ENCODE results near the gene FSIP2.
"Not testable (repeated sequence)": the region's sequence is repeated elsewhere in the genome, so short reads cannot be mapped to it uniquely, and the experiment has no call there.

Gene FSIP2

DNA sequence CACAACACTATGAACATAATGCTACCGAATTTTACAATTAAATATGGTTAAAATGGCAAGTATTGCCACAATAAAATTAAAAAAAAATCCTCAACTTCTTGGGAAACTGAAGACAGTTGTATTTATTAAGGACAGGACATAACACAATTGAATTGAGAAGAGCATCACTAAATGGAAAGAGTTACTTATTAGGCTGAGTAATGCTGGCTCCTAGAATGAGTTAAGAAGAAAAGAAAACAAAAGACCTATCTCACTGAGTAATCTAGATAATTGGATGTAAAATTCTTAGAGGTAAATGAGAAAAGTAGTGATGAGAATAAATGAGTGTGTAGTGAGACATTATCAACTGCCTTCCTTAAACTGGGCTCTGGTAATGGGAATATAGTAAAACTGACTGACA, 121.7 kb downstream of the FSIP2 start:
- TF ChIP-seq, protein P1, sequence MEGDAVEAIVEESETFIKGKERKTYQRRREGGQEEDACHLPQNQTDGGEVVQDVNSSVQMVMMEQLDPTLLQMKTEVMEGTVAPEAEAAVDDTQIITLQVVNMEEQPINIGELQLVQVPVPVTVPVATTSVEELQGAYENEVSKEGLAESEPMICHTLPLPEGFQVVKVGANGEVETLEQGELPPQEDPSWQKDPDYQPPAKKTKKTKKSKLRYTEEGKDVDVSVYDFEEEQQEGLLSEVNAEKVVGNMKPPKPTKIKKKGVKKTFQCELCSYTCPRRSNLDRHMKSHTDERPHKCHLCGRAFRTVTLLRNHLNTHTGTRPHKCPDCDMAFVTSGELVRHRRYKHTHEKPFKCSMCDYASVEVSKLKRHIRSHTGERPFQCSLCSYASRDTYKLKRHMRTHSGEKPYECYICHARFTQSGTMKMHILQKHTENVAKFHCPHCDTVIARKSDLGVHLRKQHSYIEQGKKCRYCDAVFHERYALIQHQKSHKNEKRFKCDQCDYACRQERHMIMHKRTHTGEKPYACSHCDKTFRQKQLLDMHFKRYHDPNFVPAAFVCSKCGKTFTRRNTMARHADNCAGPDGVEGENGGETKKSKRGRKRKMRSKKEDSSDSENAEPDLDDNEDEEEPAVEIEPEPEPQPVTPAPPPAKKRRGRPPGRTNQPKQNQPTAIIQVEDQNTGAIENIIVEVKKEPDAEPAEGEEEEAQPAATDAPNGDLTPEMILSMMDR (IDR thresholded peaks at IDR 0.05; ENCODE audit: low read depth, low read length, missing control alignments): no peak

DNA sequence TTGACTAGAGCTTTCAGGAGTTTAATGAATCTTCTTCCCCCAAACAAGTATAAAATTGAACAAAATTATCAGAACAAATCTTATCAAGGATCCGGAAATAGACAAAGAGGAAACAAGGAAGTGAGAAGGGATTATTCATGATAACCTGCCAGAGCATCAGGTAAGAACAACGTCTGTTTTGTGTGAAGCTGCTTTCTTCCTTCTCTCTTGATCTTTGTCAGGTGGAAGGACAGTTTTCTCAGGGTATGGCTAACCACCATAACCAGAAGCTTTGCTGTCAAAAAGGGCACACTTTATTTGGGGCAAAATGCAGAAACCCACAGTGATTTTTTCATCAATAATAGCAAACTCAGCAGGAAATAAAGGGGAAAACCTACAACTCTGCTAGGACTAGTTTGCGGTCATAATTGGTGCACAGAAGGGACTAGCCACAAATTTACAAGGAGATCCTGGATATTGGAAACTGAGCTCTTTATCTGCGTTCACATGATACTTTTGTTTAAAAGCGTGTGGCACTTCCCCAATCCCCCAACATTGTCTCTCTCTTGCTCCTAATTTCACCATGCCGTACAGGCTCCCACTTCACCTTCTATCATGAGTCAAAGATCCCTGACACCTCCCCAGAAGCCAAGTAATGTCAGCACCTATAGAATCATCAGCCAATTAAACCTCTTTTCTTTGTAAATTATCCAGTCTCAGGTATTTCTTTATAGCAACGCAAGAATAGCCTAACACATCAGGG, 124.2 kb downstream of the FSIP2 start:
- TF ChIP-seq, protein P1 (IDR thresholded peaks at IDR 0.05; ENCODE audit: low read depth, low read length, missing control alignments): no peak
- no peak overlapping the region for H3K4me3 ChIP-seq (replicated peaks; ENCODE audit: low read depth, low read length)
- no peak for DNase-seq (ENCODE audit: extremely low read depth, low read depth)

More for the DNA sequence above, 121.7 kb downstream of the FSIP2 start:
- DNase-seq (ENCODE audit: extremely low read depth, low read depth): no peak
- H3K4me3 ChIP-seq (replicated peaks; ENCODE audit: low read depth, low read length): no peak overlapping the region

DNA sequence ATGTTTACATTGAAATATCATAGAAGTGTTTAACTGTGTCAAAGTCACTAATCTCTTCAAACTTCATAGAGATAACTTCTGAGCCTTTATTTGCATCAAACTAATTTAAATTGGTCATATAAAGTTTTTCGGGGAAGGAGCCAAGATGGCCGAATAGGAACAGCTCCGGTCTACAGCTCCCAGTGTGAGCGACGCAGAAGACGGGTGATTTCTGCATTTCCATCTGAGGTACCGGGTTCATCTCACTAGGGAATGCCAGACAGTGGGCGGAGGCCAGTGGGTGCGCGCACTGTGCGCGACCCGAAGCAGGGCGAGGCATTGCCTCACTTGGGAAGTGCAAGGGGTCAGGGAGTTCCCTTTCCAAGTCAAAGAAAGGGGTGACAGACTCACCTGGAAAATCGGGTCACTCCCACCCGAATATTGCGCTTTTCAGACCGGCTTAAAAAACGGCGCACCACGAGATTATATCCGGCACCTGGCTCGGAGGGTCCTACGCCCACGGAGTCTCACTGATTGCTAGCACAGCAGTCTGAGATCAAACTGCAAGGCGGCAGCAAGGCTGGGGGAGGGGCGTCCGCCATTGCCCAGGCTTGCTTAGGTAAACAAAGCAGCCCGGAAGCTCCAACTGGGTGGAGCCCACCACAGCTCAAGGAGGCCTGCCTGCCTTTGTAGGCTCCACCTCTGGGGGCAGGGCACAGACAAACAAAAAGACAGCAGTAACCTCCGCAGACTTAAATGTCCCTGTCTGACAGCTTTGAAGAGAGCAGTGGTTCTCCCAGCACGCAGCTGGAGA, 126.1 kb downstream of the FSIP2 start:
- DNase-seq (ENCODE audit: extremely low read depth, low read depth); H3K4me3 ChIP-seq (replicated peaks; ENCODE audit: low read depth, low read length): not testable (repeated sequence)

DNA sequence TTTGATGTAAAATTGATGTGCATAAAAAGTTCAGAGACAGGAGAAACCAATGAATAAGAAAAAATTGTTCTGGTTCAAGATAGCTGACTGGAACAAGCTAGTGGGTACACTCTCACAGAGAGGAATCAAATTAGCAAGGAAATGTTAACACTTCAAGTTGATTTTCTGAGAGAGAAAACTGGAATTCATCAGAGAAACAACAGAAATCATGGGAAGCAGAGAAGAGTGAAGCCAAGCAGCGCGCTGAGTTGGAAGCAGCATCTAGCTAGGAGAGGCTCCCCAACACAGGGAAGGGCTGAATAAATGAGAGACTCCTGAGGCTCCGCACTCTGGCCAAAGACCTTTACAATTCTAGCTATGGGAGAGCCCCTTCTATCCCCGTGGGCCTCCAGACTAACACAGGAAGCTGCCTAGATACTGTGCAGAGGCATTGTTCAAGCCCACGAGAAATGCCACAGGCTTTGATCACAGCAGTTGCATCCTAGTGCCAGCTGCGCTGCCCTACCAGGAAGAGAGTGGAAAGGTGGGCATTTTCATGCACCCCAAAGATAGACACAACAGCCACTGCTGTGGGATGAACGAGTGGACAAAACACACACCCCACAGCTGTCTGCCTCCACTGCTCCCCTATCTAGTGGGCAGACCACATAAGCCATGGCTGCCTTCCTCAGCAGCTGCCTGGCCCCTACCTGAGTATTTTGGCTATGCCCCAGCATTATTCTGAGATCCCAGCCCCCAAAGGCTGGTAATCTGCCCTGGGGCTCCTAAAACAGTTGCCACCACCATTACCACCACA, 136.7 kb downstream of the FSIP2 start:
- no peak overlapping the region for H3K4me3 ChIP-seq (replicated peaks; ENCODE audit: low read depth, low read length)
- TF ChIP-seq, protein P1 (IDR thresholded peaks at IDR 0.05; ENCODE audit: low read depth, low read length, missing control alignments): no peak
- DNase-seq (ENCODE audit: extremely low read depth, low read depth): no peak

DNA sequence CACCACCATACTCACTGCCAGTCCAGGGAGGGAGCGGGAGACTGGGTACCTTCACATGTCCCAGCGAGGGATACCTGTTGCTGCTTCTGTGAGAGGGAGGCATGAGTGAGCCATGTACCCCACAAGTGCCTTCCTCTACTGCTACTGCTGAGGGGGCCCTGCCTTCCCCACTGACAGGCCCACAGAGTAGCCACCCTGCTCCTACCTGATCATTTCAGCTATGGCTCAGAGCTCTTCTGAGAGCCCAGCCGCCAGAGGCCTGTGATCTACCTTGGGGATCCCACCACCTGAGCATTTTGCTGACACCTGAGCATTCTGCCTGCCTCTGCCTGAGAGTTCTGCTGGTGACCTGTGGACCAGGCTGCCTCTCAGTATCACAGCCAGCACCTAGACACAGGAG, 137.6 kb downstream of the FSIP2 start:
- TF ChIP-seq, protein P1 (IDR thresholded peaks at IDR 0.05; ENCODE audit: low read depth, low read length, missing control alignments): no peak
- DNase-seq (ENCODE audit: extremely low read depth, low read depth): no peak
- H3K4me3 ChIP-seq (replicated peaks; ENCODE audit: low read depth, low read length): no peak overlapping the region

DNA sequence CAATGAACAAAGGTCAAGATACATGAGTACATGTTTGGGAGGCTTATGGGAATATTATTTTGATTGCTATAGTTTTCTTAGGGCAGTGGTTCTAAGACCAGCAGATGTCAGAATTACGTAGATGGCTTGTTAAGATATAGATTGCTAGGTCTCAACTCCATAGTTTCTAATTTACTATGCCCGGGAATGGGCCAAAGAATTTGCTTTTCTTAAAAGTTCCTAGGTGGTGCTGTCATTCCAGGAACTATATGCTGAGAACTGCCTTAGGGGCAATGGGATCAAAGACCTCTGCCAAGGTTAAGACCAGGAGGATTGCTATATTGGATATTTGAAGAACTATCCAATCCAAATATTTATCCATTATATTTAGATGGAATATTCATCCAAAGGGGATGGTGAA, 141.8 kb downstream of the FSIP2 start:
- H3K4me3 ChIP-seq (replicated peaks; ENCODE audit: low read depth, low read length): no peak overlapping the region
- DNase-seq (ENCODE audit: extremely low read depth, low read depth): no peak
- TF ChIP-seq, protein P1 (IDR thresholded peaks at IDR 0.05; ENCODE audit: low read depth, low read length, missing control alignments): no peak

Data from HFF-Myc (cell line).